Neural progenitor cell (in vitro differentiated cells): ENCODE results near the gene ZNF503. TPM values are rescaled to one million over a fixed set of nuclear protein-coding genes. Genes with fewer than 3 reads are reported as not detected.

Source experiments
- DNase-seq: peaks from one replicate; pipeline ENCODE4 v3.0.0-alpha.2; 2016; ENCODE audit warnings: low spot score
- H2AFZ ChIP-seq: fragments of 200-600 bp; sonication (generic); replicated peaks from 2 replicates; pipeline ENCODE4 v1.6.1; 2016; ENCODE audit warnings: antibody characterized with exemption
- H3F3A ChIP-seq: fragments of 200-600 bp; sonication (generic); 2 replicates; pipeline ENCODE4 v1.6.1; 2016; ENCODE audit warnings: antibody characterized with exemption, low read depth
- H3K27ac ChIP-seq: fragments of 200-600 bp; sonication (generic); 2 replicates; pipeline ENCODE4 v1.5.1; 2016; ENCODE audit warnings: mild to moderate bottlenecking
- H3K27me3 ChIP-seq: fragments of 200-600 bp; sonication (generic); 2 replicates; pipeline ENCODE4 v1.6.1; 2016; ENCODE audit warnings: mild to moderate bottlenecking, moderate library complexity
- H3K36me3 ChIP-seq: fragments of 200-600 bp; sonication (generic); 2 replicates; pipeline ENCODE4 v1.5.1; 2016
- H3K4me1 ChIP-seq: fragments of 200-600 bp; sonication (generic); 2 replicates; pipeline ENCODE4 v1.6.1; 2016; ENCODE audit warnings: mixed run types
- H3K4me2 ChIP-seq: fragments of 200-600 bp; sonication (generic); 2 replicates; pipeline ENCODE4 v1.6.1; 2016
- H3K4me3 ChIP-seq: fragments of 200-600 bp; sonication (generic); 2 replicates; pipeline ENCODE4 v1.5.1; 2016
- H3K79me2 ChIP-seq: fragments of 200-600 bp; sonication (generic); 2 replicates; pipeline ENCODE4 v1.6.1; 2016; ENCODE audit warnings: low read depth
- H3K9ac ChIP-seq: fragments of 200-600 bp; sonication (generic); 2 replicates; pipeline ENCODE4 v1.6.1; 2016
- H3K9me3 ChIP-seq: fragments of 200-600 bp; sonication (generic); 2 replicates; pipeline ENCODE4 v1.5.1; 2016; ENCODE audit warnings: low read depth
- H4K20me1 ChIP-seq: fragments of 200-600 bp; sonication (generic); 2 replicates; pipeline ENCODE4 v1.6.1; 2016; ENCODE audit warnings: low read depth
- H3K27ac Mint-ChIP-seq: 3 replicates; pipeline ENCODE4 v1.8.0; 2021; ENCODE audit warnings: mixed read lengths
- H3K27me3 Mint-ChIP-seq: 2 replicates; pipeline ENCODE4 v1.8.0; 2022; ENCODE audit warnings: low read depth, mild to moderate bottlenecking, inconsistent platforms, moderate library complexity, mixed read lengths; ENCODE audit not compliant: insufficient read depth
- H3K36me3 Mint-ChIP-seq: 3 replicates; pipeline ENCODE4 v1.8.0; 2021; ENCODE audit warnings: mixed read lengths
- H3K4me1 Mint-ChIP-seq: 3 replicates; pipeline ENCODE4 v1.8.0; 2021; ENCODE audit warnings: mixed read lengths
- H3K4me3 Mint-ChIP-seq: 3 replicates; pipeline ENCODE4 v1.8.0; 2021; ENCODE audit warnings: mild to moderate bottlenecking, moderate library complexity, mixed read lengths
- H3K9me3 Mint-ChIP-seq: 3 replicates; pipeline ENCODE4 v1.8.0; 2020; ENCODE audit warnings: mixed read lengths
- EZH2 ChIP-seq: fragments of 200-600 bp; sonication (generic); IDR thresholded peaks from 2 replicates; pipeline ENCODE4 v1.6.1; 2017; ENCODE audit warnings: antibody characterized with exemption, mild to moderate bottlenecking, moderate library complexity
- EZH2phosphoT487 ChIP-seq: fragments of 200-600 bp; sonication (generic); IDR thresholded peaks from 2 replicates; pipeline ENCODE4 v1.6.1; 2017; ENCODE audit warnings: antibody characterized with exemption
- total RNA-seq: library from RNA; depleted of rRNA; stranded (reverse); fragments of >200 nt; gene quantifications from 2 replicates; pipeline ENCODE4 v1.2.3, GENCODE V29; 2015; ENCODE audit warnings: low replicate concordance
- TF ChIP-seq, protein P1 (sequence below): fragments of 200-600 bp; sonication (generic); IDR thresholded peaks from 2 replicates; pipeline ENCODE4 v1.5.1; 2017; ENCODE audit warnings: antibody characterized with exemption, mild to moderate bottlenecking

ZNF503 gene
- total RNA-seq, 1 donor from 2014 or later: 8.3 TPM

DNA sequence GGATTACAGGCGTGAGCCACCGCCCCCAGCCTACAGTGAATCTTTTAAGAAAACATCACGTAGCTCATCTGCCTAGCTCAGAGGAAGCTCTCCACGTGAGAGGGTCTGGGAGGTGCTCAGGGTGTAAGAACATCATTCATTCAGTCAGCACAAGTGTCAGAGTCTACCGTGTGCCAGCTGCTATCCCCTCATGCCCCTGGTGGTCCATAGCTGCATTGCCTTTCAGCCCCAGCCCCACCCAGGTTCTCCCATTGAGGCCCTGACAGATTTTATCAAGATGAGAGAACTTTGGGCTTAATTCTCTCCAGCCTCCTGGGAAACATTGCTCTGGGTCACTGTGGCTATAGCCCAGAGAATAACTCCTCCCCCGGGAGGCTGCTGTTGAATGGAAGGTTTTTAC, 45.1 kb downstream of the ZNF503 start:
- H3K27ac ChIP-seq: no peak overlapping the region
- H3K36me3 Mint-ChIP-seq: no peaks in the 10 kb centered on the region
- no peak overlapping the region for H3K4me3 Mint-ChIP-seq
- H3K4me1 ChIP-seq: no peaks in the 10 kb centered on the region
- peaks cover 7% of the 10 kb centered on the region for H3K4me1 Mint-ChIP-seq
- no peaks in the 10 kb centered on the region for H3K27me3 ChIP-seq
- H3K36me3 ChIP-seq: no peaks in the 10 kb centered on the region
- H3K79me2 ChIP-seq: no peaks in the 10 kb centered on the region
- no peak for TF ChIP-seq EZH2
- no peak for TF ChIP-seq EZH2phosphoT487
- TF ChIP-seq, protein P1, sequence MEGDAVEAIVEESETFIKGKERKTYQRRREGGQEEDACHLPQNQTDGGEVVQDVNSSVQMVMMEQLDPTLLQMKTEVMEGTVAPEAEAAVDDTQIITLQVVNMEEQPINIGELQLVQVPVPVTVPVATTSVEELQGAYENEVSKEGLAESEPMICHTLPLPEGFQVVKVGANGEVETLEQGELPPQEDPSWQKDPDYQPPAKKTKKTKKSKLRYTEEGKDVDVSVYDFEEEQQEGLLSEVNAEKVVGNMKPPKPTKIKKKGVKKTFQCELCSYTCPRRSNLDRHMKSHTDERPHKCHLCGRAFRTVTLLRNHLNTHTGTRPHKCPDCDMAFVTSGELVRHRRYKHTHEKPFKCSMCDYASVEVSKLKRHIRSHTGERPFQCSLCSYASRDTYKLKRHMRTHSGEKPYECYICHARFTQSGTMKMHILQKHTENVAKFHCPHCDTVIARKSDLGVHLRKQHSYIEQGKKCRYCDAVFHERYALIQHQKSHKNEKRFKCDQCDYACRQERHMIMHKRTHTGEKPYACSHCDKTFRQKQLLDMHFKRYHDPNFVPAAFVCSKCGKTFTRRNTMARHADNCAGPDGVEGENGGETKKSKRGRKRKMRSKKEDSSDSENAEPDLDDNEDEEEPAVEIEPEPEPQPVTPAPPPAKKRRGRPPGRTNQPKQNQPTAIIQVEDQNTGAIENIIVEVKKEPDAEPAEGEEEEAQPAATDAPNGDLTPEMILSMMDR: no peak
- H3K4me3 ChIP-seq: no peak overlapping the region
- no peak for DNase-seq
- no peaks in the 10 kb centered on the region for H3F3A ChIP-seq
- no peaks in the 10 kb centered on the region for H4K20me1 ChIP-seq
- no peak overlapping the region for H3K27ac Mint-ChIP-seq
- H3K9me3 ChIP-seq: no peaks in the 10 kb centered on the region
- H3K9me3 Mint-ChIP-seq: no peaks in the 10 kb centered on the region
- peaks cover 8% of the 10 kb centered on the region for H3K27me3 Mint-ChIP-seq
- no peak overlapping the region for H3K4me2 ChIP-seq
- no peak overlapping the region for H3K9ac ChIP-seq
- no peak overlapping the region for H2AFZ ChIP-seq

DNA sequence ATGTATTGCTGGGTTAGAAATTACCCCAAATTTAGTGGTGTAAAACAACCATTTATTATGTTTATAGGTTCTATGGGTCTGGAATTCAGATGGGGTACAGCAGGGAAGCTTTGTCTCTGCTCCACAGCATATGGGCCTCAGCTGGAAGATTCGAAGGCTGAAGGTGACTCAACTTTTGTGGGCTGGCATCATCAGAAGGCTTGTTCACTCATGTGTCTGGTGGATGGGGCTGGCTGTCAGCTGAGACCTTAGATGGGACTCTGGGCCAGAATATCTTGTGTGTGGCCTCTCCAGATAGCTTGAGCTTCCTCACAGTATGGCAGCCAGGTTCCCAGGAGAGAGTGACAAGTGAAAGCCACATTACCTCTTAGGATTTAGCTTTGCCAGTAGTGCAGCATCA, 45.9 kb downstream of the ZNF503 start:
- Histone ChIP-seq H4K20me1 (no peaks in the 10 kb centered on the region), H3K27ac (no peak overlapping the region), H3K4me3 (no peak overlapping the region), H3K27me3 (no peaks in the 10 kb centered on the region), H3K4me1 (no peaks in the 10 kb centered on the region), H3K4me2 (no peak overlapping the region), H3K9me3 (no peaks in the 10 kb centered on the region), H3K36me3 (no peaks in the 10 kb centered on the region), H3K79me2 (no peaks in the 10 kb centered on the region), H2AFZ (no peak overlapping the region), H3K9ac (no peak overlapping the region), H3F3A (no peaks in the 10 kb centered on the region)
- no peak for TF ChIP-seq EZH2
- TF ChIP-seq, protein P1: no peak
- no peak for TF ChIP-seq EZH2phosphoT487
- H3K4me1 Mint-ChIP-seq: peaks cover 7% of the 10 kb centered on the region
- DNase-seq: no peak
- H3K27ac Mint-ChIP-seq: no peak overlapping the region
- peaks cover 8% of the 10 kb centered on the region for H3K27me3 Mint-ChIP-seq
- no peaks in the 10 kb centered on the region for H3K36me3 Mint-ChIP-seq
- no peaks in the 10 kb centered on the region for H3K9me3 Mint-ChIP-seq
- no peak overlapping the region for H3K4me3 Mint-ChIP-seq

DNA sequence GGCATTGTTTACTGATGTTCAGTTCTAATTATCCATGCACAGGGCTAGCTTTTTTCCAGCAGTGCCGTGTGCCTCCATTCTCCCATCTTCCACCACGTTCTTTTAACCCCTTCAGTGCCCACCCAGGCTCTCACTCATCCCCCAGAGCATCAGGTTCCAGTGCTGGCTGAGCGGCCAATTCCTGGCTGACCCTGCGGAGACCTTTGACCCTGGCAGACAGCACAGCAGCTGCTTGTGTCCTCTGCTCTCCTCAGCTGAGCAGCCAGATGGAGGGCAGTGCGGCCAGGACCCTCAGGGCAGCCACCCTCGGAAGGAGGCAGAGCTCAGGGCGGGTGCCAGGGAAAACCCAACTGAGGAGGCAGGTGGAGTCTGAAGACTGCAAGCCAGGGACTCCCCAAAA, 48.4 kb downstream of the ZNF503 start:
- no peaks in the 10 kb centered on the region for H3K79me2 ChIP-seq
- H3K9ac ChIP-seq: no peak overlapping the region
- no peaks in the 10 kb centered on the region for H3K36me3 ChIP-seq
- H3K27me3 Mint-ChIP-seq: peaks cover 8% of the 10 kb centered on the region
- H3K4me1 Mint-ChIP-seq: peaks cover 7% of the 10 kb centered on the region
- TF ChIP-seq EZH2phosphoT487: no peak
- TF ChIP-seq, protein P1: no peak
- no peak for TF ChIP-seq EZH2
- H3K27ac Mint-ChIP-seq: no peak overlapping the region
- H3K4me2 ChIP-seq: no peak overlapping the region
- H3K9me3 ChIP-seq: no peaks in the 10 kb centered on the region
- no peak overlapping the region for H3K4me3 Mint-ChIP-seq
- H3F3A ChIP-seq: no peaks in the 10 kb centered on the region
- H3K9me3 Mint-ChIP-seq: no peaks in the 10 kb centered on the region
- H3K27me3 ChIP-seq: no peaks in the 10 kb centered on the region
- DNase-seq: no peak
- H4K20me1 ChIP-seq: no peaks in the 10 kb centered on the region
- H3K4me1 ChIP-seq: no peaks in the 10 kb centered on the region
- H3K36me3 Mint-ChIP-seq: no peaks in the 10 kb centered on the region
- H3K4me3 ChIP-seq: no peak overlapping the region
- H3K27ac ChIP-seq: no peak overlapping the region
- no peak overlapping the region for H2AFZ ChIP-seq

DNA sequence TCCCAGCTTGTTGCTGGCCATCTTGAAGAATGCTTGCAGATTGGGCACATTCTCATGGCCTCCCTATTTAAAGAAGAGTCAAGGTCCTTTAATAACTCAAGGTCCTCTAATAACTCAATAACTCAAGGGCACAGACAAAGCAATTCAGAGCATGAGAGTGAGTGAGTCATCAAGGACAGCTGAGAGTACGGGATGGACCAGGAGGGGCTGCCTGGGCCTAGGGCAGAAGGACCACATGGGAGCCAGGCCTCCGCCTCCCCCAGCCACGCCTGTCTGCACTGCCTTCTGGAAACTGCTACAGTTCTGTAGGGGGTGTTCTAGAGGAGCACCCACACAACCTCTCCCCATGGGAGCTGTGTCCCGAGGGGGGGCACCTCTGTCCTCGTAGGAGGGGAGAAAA, 48.9 kb downstream of the ZNF503 start:
- no peaks in the 10 kb centered on the region for H3K79me2 ChIP-seq
- H3K9ac ChIP-seq: no peak overlapping the region
- H3F3A ChIP-seq: no peaks in the 10 kb centered on the region
- no peaks in the 10 kb centered on the region for H3K9me3 ChIP-seq
- no peak for DNase-seq
- H2AFZ ChIP-seq: no peak overlapping the region
- H3K27ac Mint-ChIP-seq: no peak overlapping the region
- no peak overlapping the region for H3K4me3 Mint-ChIP-seq
- no peaks in the 10 kb centered on the region for H3K36me3 ChIP-seq
- H3K27ac ChIP-seq: no peak overlapping the region
- H3K9me3 Mint-ChIP-seq: no peaks in the 10 kb centered on the region
- H3K4me1 ChIP-seq: no peaks in the 10 kb centered on the region
- H3K36me3 Mint-ChIP-seq: no peaks in the 10 kb centered on the region
- TF ChIP-seq EZH2phosphoT487 (no peak), EZH2 (no peak)
- TF ChIP-seq, protein P1: no peak
- no peak overlapping the region for H3K4me3 ChIP-seq
- H4K20me1 ChIP-seq: no peaks in the 10 kb centered on the region
- H3K4me2 ChIP-seq: no peak overlapping the region
- peaks cover 7% of the 10 kb centered on the region for H3K4me1 Mint-ChIP-seq
- no peaks in the 10 kb centered on the region for H3K27me3 ChIP-seq
- H3K27me3 Mint-ChIP-seq: peaks cover 8% of the 10 kb centered on the region
